NCI-H82 (cell line): ENCODE measurements around the gene ADAM8.
"Not testable (repeated sequence)": the region's sequence is repeated elsewhere in the genome, so short reads cannot be mapped to it uniquely, and the experiment has no call there.

ENCODE experiments used
- DNase-seq: peaks from one replicate; lab custom pipeline; 2025; lab: John Stamatoyannopoulos, UW

The ADAM8 gene

DNA sequence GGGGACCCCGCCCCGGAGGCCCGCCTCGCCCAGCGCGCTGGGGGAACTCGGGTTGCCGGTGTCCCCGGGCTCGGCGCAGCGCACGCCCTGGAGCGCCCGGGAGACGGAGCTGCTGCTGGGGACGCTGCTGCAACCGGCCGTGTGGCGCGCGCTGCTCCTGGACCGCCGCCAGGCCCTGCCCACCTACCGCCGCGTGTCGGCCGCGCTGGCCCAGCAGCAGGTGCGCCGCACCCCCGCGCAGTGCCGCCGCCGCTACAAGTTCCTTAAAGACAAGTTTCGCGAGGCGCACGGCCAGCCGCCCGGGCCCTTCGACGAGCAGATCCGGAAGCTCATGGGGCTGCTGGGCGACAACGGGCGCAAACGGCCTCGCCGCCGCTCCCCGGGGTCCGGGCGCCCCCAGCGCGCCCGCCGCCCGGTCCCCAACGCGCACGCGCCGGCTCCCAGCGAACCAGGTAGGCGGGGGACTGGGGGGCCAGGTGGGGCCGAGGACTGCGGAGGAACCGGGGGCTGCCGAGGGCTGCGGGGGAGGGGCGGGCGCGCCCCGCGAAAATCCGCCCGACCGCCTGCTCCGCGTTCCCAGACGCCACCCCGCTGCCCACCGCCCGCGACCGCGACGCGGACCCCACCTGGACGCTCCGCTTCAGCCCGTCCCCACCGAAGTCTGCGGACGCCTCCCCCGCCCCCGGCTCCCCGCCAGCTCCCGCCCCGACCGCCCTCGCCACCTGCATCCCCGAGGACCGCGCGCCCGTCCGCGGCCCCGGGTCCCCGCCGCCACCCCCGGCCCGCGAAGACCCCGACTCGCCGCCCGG, 46.1 kb downstream of the ADAM8 start:
- DNase-seq, result no peak

DNA sequence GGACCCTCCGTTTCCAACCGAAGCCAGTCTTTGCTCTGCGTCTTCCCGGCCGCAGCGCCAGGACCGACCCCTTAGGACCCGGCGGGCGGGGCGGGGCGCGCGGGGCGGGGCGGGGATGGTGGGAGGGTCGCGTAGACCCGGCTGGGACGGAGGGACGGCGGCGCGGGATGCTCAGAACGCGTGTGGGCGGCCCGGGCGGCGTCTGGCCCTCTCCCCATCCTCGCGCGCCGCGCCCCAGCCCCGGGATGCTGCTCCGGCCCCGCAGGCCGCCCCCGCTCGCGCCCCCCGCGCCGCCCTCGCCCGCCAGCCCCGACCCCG, 46.7 kb downstream of the ADAM8 start, which contains the start of gene UTF1:
UTF1 (plus strand) TSS at position 174 of the 318 bp plus-strand sequence; CDS start at position 246, 72 bp downstream.
- no peak for DNase-seq

DNA sequence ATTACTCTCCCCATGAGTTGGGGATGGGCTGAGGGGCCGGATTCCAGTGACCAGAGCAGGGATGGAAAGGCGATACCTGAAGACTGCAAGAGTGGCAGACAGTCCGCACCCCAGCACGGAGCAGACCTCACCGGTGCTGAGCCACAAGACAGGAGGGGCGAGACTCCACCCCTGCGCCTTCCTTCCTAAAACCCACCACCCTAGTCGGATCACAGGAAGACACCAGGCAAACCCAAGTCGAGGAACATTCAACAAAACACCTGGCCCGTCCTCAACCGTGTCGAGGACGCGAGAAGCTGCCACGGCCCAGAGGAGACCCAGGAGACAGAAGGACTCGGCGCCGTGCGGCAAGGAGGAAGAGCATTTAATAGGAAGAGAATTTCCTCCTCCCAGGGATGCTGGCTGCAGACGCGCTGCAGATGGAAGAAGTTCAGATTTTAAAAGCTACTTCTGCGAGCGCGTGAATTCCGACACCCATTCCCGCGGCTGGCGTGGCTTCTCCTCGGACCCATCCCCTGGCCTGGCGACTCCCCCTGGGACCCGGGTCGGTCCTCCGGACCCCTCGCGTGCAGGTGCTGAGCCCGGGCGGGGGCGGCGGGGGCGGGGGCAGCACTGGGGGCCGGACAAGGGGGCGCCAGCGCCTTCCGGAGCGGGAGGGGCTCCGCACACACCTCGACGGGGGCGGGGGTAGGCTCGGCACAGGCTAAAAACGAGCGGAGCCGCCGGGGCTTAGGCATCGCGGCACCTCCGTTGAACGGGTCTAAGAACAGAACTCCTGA, 47.2 kb downstream of the ADAM8 start:
- no peak for DNase-seq

DNA sequence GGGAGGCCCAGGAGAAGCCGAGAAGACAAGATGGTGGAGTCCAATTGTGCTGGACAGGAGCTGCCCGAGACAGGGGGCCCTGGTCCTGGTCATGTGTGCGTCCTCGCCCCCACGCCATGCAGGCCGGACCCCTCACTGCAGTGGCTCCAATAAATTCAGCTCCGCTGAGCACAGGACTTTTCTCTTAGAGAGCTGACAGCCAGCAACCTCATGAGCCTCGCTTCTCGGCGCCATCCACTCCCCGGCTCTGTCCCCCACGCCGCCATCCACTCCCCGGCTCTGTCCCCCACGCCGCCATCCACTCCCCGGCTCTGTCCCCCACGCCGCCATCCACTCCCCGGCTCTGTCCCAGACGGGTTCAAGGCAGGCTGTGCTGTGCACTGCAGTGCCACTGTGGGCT, 49.4 kb downstream of the ADAM8 start:
- no peak for DNase-seq

DNA sequence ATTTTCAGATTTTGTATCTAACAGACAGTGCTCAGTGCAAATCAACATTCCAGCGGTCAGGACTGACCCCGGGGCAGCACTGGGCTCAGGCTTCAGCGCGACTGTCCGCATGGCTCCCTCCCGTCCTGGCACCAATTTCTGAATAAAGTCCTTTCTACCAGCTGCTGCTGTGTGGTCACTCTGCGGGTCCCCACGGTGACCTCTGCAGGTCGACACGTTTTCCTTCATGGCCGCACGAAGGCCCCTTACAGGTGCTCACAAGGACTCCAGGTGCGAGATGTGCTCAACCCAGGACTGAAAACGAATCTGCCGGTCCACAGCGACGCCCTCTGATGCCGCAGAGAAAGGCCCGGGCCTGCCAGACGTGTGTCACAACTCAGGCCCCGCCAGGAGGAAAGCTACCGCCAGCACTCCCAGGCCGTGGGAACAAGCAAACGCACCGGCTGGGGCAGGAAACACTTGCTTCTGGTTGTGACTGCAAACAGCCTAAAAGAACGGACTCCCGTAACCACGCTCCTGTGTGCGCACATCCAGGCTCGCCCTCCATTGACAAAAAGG, 50.3 kb downstream of the ADAM8 start:
- DNase-seq, result no peak

DNA sequence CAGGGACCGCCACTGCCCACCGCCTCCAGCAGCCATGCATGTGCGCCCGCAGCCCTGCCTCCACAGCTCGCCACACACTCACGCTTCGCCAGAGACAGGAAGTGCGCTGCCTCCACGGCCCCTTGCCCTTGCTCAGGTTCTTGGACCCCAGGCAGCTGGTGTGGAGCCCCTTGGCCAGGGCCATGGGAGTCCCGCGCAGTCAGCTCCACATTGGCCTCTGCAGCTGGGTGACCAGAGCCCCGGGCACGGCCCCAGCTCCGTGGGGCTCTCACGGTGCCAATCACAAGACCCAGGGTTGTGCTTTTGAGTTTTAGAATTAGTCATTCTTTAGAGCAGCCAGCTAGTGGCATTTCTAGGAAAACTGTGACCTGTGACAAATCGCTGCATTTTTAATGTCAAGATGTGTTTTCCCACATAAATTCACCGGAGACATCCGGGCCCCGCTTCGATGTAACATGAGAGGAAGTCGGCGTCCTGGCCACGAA, 50.9 kb downstream of the ADAM8 start:
- no peak for DNase-seq

DNA sequence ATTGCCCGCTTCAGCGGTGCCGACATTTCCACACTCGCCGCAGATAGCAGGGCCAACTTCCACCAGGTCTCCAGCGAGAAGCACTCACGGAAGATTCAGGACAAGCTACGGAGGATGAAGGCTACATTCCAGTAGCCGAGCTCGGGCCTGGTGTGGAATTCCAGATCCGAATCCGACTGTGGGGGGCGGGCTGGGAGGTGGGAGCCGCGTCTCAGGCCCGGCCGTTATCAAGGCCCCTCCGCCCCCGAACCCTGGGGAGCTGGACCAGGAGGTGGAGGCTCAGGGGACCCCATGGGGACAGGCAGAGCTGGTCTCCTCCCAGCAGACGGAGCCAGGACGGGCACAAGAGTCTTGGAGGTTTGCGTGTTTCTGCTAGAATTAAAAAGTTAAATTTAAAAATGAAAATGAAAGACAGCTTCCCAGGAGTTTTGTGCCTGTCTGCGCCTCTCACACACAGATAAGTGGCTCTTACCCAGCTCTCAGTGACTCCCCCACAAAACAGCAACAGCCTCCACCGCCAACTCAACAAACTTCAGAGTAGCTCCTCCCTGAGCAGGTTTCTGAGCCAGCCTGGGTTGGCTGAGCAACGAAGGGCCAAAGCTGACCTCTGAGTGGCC, 51.8 kb downstream of the ADAM8 start:
- no peak for DNase-seq

DNA sequence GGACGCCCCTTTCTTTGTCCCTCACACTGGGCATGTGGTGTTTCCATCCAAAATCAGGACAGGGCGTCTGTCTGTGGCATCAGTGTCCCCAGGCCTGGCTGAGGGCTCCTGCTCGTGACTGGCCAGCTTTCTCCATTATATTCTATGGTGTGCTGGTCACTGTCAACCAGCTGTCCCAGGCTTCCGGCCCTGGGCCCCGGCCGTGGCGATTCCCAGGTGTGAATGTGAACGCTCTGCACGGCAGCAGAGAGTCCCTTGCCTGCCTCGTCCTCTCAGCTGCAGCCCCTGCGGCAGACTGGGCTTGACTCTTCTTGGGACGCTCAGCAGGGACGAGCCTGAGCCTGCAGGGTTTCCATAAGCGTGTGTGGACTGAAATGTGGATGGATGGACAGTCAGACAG, 52.6 kb downstream of the ADAM8 start:
- DNase-seq, result no peak

DNA sequence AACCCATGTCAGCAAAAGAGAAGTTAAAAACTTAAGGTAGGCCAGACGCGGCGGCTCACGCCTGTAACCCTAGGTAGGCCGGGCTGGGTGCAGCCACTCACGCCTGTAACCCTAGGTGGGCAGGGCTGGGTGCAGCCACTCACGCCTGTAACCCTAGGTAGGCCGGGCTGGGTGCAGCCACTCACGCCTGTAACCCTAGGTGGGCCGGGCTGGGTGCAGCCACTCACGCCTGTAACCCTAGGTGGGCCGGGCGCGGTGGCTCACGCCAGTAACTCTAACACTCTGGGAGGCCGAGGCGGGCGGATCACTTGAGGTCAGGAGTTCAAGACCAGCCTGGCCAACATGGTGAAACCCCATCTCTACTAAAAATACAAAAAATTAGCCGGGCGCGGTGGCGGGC, 54.9 kb downstream of the ADAM8 start:
- not testable (repeated sequence) for DNase-seq

DNA sequence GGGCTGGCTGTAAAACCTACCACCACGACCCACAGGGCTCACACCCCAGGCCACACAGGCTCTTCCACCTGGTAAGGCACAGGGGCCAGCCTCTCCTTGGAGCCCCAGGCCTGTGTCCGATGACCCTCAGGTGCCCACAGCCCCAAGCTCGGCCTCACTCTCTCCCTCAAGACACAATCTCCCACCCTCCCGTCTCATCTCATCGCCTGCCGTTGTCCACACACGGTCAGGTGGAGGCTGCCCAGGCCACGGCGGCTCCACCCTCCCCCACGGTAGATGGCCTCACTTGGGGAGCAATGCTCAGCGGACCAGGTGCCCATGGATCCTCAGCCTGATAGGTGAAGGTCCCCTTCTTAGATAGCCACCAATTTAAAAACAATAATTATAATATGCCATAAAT, 55.3 kb downstream of the ADAM8 start:
- DNase-seq, result no peak

DNA sequence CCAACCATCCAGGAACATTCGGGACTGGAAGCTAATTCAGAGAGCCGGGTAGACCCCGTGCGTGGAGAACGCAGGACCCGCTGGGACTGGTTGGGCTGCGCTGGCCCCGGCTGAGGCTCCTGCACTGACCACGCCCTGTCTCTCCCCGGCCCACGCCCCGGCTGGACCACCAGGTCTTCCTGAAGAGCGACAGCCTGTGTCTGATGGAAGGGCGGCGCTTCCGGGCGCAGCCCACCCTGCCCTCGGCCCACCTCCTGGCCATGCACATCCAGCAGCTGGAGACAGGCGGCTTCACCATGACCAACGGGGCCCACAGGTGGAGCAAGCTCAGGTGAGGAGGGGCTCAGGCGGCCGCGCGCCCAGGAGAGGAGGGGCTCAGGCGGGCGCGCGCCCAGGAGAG, 56.9 kb downstream of the ADAM8 start:
- DNase-seq, result no peak

DNA sequence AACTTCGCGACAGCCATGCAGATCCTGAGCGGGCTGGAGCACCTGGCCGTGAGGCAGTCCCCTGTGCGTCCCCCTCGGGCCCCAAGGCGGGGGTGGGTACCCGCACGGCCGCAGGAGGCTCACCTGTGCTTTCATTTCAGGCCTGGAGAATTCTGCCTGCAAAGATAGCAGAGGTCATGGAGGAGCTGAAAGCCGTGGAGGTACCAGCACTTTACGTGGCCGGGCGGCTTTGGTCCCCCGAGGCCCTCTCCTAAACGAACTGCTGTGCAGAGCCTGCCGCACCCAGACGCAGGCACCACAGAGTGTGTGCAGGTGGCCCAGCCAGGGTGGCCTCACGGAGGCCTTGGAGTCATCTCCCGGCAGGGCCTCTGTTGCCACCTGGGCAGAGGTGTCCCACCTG, 57.8 kb downstream of the ADAM8 start:
- no peak for DNase-seq

DNA sequence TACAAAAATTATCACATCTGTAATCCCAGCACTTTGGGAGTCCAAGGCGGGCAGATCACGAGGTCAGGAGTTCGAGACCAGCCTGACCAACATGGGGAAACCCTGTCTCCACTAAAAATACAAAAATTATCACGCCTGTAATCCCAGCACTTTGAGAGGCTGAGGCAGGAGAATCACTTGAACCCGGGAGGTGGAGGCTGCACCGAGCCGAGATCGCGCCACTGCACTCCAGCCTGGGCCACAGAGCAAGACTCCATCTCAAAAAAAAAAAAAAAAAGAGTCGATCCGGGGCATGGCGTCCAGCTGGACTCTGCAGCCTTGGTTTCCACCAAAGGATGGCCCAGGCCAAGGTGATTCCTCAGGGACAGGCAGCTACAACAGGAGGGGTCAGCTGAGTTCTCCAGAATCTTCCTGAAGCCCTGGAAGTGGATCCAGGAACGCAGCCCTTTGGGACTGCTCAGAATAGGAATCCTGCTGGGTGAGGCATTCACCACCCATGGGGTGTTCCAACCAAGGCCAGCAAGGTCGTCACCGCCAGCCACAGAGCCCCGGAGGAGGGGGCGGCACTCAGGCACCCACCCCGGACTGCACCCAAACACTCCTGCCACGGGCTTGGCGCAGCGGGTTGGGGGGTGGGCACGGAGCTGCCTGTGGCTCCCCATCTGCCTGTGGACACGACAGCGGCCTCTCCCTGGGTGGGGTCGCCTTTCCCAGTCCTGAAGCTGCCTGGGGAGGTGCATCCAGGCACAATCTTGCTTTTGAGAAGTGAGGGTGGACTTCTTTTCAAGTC, 58.7 kb downstream of the ADAM8 start:
- no peak for DNase-seq

DNA sequence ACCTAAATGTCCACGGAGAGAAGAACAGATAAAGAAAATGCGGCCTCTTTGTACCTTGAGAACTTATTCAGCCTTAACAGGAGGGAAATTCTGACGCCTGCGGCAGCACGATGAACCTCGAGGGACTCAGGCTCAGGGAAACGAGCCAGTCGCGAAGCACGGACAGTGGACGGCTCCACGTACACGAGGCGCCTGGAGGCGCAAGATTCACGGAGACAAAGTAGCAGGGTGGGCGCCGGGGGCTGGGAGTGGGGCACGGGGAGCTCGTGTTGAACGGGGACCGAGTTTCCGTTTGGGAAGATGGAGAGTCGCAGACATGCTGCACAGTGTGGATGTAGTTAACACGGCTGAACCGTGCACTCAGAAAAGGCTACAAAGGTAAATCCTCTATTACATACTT, 59.9 kb downstream of the ADAM8 start:
- no peak for DNase-seq

DNA sequence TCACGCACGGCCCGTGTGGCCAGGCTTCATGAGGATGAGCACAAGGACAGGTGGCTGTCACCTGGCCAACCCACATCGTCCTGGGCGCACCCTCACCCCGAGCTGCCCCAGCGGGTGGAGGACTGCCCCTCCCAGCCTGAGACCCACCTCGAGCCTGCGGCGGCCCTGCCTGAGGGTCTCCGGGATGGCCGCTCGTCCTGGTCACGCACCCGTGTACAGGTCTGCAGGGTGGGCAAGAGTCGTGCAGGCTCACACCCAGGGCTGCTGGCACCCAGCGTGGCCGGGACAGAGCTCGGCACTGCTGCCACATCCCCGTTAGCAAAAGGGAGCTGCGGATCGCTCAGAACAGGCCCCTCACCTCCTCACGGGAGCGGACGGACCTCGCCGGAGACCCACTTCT, 61.1 kb downstream of the ADAM8 start:
- no peak for DNase-seq

DNA sequence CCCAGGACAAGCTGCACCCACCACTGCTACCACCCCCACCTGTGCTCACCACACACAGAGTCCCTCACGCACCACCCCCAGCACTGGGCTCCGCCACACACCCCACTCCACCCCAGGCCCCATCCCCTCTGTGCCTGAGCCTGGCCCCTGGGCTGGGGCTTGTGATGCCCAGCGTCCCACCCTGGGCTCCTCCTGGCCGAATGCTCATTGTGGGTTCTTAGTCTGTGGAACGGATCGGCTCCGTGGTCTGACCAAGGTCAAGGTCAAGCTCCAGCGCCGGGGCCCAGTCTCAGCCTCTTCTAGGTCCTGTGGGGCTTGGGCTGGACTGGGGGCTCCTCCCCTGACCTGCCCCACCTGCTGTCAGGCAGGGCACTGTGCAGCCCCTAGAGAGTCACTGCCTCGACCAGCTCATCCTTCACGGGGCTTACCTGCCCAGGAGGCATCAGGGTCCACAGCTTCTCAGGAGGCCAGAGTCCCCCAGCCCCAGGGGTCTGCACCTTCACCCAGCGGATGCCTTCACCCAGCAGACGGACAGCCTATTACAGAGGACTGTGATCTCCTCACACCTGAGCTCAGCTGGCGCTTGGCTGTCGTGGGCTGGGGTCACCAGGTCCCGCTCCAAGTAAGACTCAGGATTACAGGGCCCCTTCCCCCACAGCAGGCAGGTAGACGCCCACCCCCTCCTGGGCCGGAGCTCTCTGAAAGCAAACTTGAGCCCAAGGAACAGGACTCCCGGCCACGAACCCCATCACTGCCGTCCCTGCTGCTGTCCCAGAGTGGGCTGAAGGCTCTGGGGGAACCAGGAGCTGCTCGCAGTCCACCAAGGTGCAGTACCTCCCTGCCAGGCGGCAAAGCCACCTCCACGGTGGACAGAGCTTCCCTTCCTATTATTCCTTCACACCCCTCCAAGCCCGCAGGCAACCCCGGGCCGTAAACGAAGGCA, 61.9 kb downstream of the ADAM8 start:
- no peak for DNase-seq

DNA sequence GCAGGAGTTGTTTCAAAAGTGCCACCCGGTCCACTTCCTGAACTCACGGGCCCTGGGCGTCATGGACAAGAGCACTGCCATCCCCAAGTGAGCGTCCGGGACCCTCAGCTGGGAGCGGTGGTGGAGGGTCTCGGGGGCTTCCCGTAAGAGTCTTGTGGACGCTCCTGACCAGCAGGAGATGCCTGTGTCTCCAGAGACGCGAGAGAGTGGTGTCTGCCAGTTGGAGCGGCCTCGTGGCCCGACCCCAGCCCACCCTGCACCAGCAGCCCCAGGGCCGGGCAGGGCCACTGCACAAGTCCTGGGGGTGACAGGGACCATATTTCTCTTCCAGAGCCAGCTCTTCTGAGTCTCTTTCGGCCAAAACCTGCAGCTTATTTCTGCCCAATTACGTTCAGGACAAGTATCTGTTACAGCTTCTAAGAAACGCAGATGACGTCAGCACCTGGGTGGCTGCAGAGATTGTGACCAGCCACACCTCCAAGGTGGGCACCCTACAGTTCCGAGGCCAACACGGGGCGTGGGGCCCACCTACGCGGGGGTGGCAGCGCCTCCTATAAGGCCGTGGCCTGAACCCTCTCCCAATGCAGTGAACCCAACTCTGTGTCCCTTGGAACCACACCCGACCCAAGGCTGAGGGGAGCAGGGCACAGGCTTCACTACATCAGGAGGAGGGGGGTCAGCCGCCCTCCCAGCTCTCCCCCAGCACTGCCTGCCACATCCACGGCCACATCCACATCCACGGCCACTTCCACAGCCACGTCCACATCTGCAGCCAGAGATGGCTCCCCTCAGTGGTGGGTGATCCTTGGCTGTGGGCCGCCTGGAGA, 62.8 kb downstream of the ADAM8 start:
- DNase-seq, result no peak

DNA sequence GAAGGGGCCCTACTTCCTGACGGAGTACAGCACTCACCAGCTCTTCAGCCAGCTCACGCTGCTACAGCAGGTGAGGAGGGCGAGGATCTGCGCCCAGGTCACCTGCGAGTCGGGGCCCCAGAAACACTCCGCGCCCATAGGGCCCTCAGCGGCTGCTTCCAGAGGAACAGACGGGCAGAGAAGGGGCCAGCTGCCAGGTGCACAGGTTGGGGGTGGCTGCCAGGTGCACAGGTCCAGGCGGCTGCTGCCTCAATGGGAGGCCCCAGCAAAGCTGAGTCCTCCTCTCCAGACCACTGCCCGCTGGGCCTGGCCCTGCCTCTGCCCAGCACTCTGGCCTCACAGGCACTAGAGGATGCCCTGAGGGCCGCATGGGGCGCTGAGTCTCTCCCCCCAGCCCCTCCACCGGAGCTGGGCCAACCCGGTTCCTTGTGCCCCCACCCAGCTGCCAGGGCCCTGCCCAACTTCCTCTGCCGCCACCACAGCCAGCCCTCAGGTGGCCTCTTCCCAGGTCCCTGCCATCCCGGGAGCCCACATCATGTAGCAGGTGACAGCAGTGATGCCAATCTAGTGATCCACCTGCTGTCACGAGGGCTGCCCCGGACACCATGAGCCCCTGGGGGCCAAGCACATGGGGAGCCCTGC, 63.7 kb downstream of the ADAM8 start:
- DNase-seq, result no peak
